IMR-90 (cell line): Measurements from ENCODE around the gene SOST. TPM values are rescaled to one million over a fixed set of nuclear protein-coding genes. Genes with fewer than 3 reads are reported as not detected.

Experiments used
- ATAC-seq: fragments of 200-7000 bp; cut with Tn5 transposase; 2 replicates; pipeline ENCODE4 v1.9.1; 2020; ENCODE audit warnings: low read depth, mild to moderate bottlenecking, moderate library complexity
- BruUV-seq: library from RNA; stranded (reverse); fragments of 400-500 nt; replicated peaks from 2 replicates; lab custom pipeline; 2021; lab: Mats Ljungman, UMichigan
- CTCF ChIA-PET: fragments of 300-600 bp; formaldehyde crosslinking; extraction: SDS; loops from one replicate; lab custom pipeline; 2021; ENCODE audit warnings: antibody characterized with exemption; lab: Yijun Ruan, JAX
- POLR2A ChIA-PET: fragments of 300-600 bp; sonication (Branson Sonifier 250); formaldehyde crosslinking; loops from one replicate; lab custom pipeline; 2022; ENCODE audit warnings: antibody characterized with exemption; ENCODE audit not compliant: unreplicated experiment; lab: Charles Lee
- DNase-seq: peaks from one replicate; pipeline ENCODE4 v3.0.0; 2013
- H2AFZ ChIP-seq: replicated peaks from 2 replicates; pipeline ENCODE3; 2013; ENCODE audit warnings: low read length, mild to moderate bottlenecking; ENCODE audit not compliant: poor library complexity
- H2AK5ac ChIP-seq: 2 replicates; pipeline ENCODE4 v1.6.1; 2013; ENCODE audit warnings: low read depth, low read length, inconsistent platforms
- H2AK9ac ChIP-seq: replicated peaks from 2 replicates; pipeline ENCODE3; 2013; ENCODE audit warnings: mild to moderate bottlenecking, low read depth, low read length, moderate library complexity; ENCODE audit not compliant: poor library complexity
- H2BK120ac ChIP-seq: 2 replicates; pipeline ENCODE4 v1.6.1; 2013; ENCODE audit warnings: low read depth, low read length, inconsistent platforms
- H2BK15ac ChIP-seq: 3 replicates; pipeline ENCODE4 v1.6.1; 2013; ENCODE audit warnings: low read depth, low read length, inconsistent platforms
- H2BK20ac ChIP-seq: 2 replicates; pipeline ENCODE4 v1.6.1; 2013; ENCODE audit warnings: low read depth, mild to moderate bottlenecking, inconsistent platforms, low read length, moderate library complexity
- H2BK5ac ChIP-seq: 2 replicates; pipeline ENCODE4 v1.6.1; 2013; ENCODE audit warnings: mild to moderate bottlenecking, low read depth, low read length, inconsistent platforms; ENCODE audit not compliant: poor library complexity, severe bottlenecking
- H3K14ac ChIP-seq: replicated peaks from 2 replicates; pipeline ENCODE4 v1.6.1; 2013; ENCODE audit warnings: low read depth, low read length, inconsistent platforms
- H3K18ac ChIP-seq: 2 replicates; pipeline ENCODE4 v1.6.1; 2013; ENCODE audit warnings: low read depth, low read length, control low read depth
- H3K23ac ChIP-seq: 2 replicates; pipeline ENCODE4 v1.6.1; 2013; ENCODE audit warnings: low read depth, low read length, inconsistent platforms
- H3K27ac ChIP-seq: 2 replicates; pipeline ENCODE4 v1.5.1; 2013; ENCODE audit warnings: mild to moderate bottlenecking, control low read depth, low read length; ENCODE audit not compliant: insufficient read depth
- H3K27me3 ChIP-seq: 2 replicates; pipeline ENCODE4 v1.6.1; 2013; ENCODE audit warnings: low read length; ENCODE audit not compliant: control insufficient read depth, insufficient read depth
- H3K36me3 ChIP-seq: 2 replicates; pipeline ENCODE4 v1.6.1; 2013; ENCODE audit warnings: low read length, mixed read lengths; ENCODE audit not compliant: control insufficient read depth, insufficient read depth
- H3K4ac ChIP-seq: 2 replicates; pipeline ENCODE4 v1.6.1; 2013; ENCODE audit warnings: low read depth, low read length, inconsistent platforms
- H3K4me1 ChIP-seq: 2 replicates; pipeline ENCODE4 v1.6.1; 2013; ENCODE audit warnings: low read length, mixed read lengths; ENCODE audit not compliant: control insufficient read depth, insufficient read depth
- H3K4me2 ChIP-seq: 2 replicates; pipeline ENCODE4 v1.6.1; 2013; ENCODE audit warnings: low read depth, mild to moderate bottlenecking, control low read depth, low read length, moderate library complexity
- H3K4me3 ChIP-seq: 2 replicates; pipeline ENCODE4 v1.5.1; 2013; ENCODE audit warnings: low read depth, mild to moderate bottlenecking, control low read depth, low read length, moderate library complexity; ENCODE audit not compliant: insufficient read depth
- H3K56ac ChIP-seq: 2 replicates; pipeline ENCODE4 v1.6.1; 2013; ENCODE audit warnings: low read length, inconsistent platforms; ENCODE audit not compliant: insufficient read depth; ENCODE audit errors: extremely low read depth
- H3K79me1 ChIP-seq, 2 experiments: 2 replicates each; pipeline ENCODE4 v1.6.1; 2013; ENCODE audit warnings: low read length in 2 of 2, inconsistent platforms in 1 of 2, low read depth in 1 of 2
- H3K9ac ChIP-seq: 2 replicates; pipeline ENCODE4 v1.6.1; 2013; ENCODE audit warnings: low read depth, low read length, control low read depth
- H3K9me1 ChIP-seq: 2 replicates; pipeline ENCODE4 v1.6.1; 2013; ENCODE audit warnings: low read length, inconsistent platforms; ENCODE audit not compliant: insufficient read depth
- H3K9me3 ChIP-seq: 2 replicates; pipeline ENCODE4 v1.6.1; 2013; ENCODE audit warnings: low read length; ENCODE audit not compliant: control insufficient read depth, insufficient read depth
- H4K20me1 ChIP-seq: 2 replicates; pipeline ENCODE4 v1.6.1; 2013; ENCODE audit warnings: low read length, inconsistent platforms; ENCODE audit not compliant: insufficient read depth
- H4K5ac ChIP-seq: 2 replicates; pipeline ENCODE4 v1.6.1; 2013; ENCODE audit warnings: mild to moderate bottlenecking, low read depth, low read length, control low read depth
- H4K8ac ChIP-seq, 2 experiments: 2 replicates each; pipeline ENCODE4 v1.6.1; 2013; ENCODE audit warnings: low read depth in 2 of 2, low read length in 2 of 2, control low read depth in 1 of 2, inconsistent platforms in 1 of 2
- H4K91ac ChIP-seq: 2 replicates; pipeline ENCODE4 v1.6.1; 2013; ENCODE audit warnings: low read depth, low read length, inconsistent platforms; ENCODE audit not compliant: insufficient read depth
- CEBPB ChIP-seq: IDR thresholded peaks from 2 replicates; pipeline ENCODE4 v1.6.1; 2012; ENCODE audit warnings: low read depth, low read length, improper control_type of control experiment
- FOS ChIP-seq: fragments of 150-350 bp; IDR thresholded peaks from 2 replicates; pipeline ENCODE4 v1.6.1; 2016; ENCODE audit warnings: low read depth, low read length
- MAFK ChIP-seq: IDR thresholded peaks from 2 replicates; pipeline ENCODE4 v1.6.1; 2012; ENCODE audit warnings: low read depth, low read length, improper control_type of control experiment
- WGBS, 2 experiments: methylation state at CpG; one replicate each; pipeline versions ENCODE4 v1.1.5 to v1.1.7; 2013; ENCODE audit warnings: missing lambda C conversion rate in 2 of 2; ENCODE audit not compliant: insufficient read length in 1 of 2; ENCODE audit errors: extremely low coverage in 2 of 2; 5-methylcytosine and 5-hydroxymethylcytosine counted together
- dilution Hi-C: fragments of 300-500 bp; cut with HindIII; formaldehyde crosslinking; loops from one replicate; pipeline ENCODE4 v1.14.3; 2018; ENCODE audit warnings: low sequenced_read_pairs; ENCODE audit not compliant: unreplicated experiment
- in situ Hi-C: fragments of 300-500 bp; cut with MboI; formaldehyde crosslinking; loops from 3 replicates; pipeline ENCODE4 v1.14.3; 2019; ENCODE audit warnings: low sequenced_read_pairs, inconsistent platforms, mixed read lengths
- intact Hi-C: fragments of 100-400 bp; cut with micrococcal nuclease; formaldehyde crosslinking; loops from 2 replicates; pipeline ENCODE4 v1.10.0; 2022
- polyA plus RNA-seq, 3 experiments: library from polyadenylated mRNA; depleted of rRNA; stranded (reverse); fragments of >200 nt; gene quantifications; 2 replicates each; pipeline ENCODE4 v1.2.3, GENCODE V29; 2012; ENCODE audit warnings: low replicate concordance in 1 of 3
- total RNA-seq: library from RNA; depleted of rRNA; stranded (reverse); fragments of >200 nt; gene quantifications from 2 replicates; pipeline ENCODE4 v1.2.3, GENCODE V29; 2012

SOST gene
- total and polyA plus RNA-seq, 2 of the 4 experiments (the other 2 are of a cell fraction): not detected

GRCh38 chr17:43732958-43733357, 25.6 kb downstream of the SOST start:
- WGBS, 2 experiments: 60% methylated on average over 2 of the region's 2 CpGs; no CpG with 5 or more reads in 1 of the 2 experiments
- Histone ChIP-seq H3K27ac (peak overlapping the region; percentile 12; the same call in 1 of the 2 replicates), H3K23ac (peak overlapping the region; percentile 82), H3K9me3 (no peaks in the 10 kb centered on the region), H3K9ac (no peak overlapping the region), H3K9me1 (0 out of 2 replicates have a peak, but pooled peaks cover 5% of the 10 kb centered on the region), H4K91ac (peak overlapping the region; percentile 88), H3K4me1 (peaks cover 15% of the 10 kb centered on the region), H4K20me1 (no peaks in the 10 kb centered on the region), H3K56ac (peak overlapping the region; percentile 2; the same call in 1 of the 2 replicates), H2AK5ac (peak overlapping the region; percentile 84), H3K4me2 (peak overlapping the region; percentile 63; the same call in 1 of the 2 replicates), H2BK20ac (peak overlapping the region; percentile 91), H2BK5ac (peak overlapping the region; percentile 84), H2AFZ (no peak overlapping the region), H3K4me3 (no peak overlapping the region), H3K4ac (peak overlapping the region; percentile 91), H2AK9ac (no peak overlapping the region), H2BK15ac (peak overlapping the region; percentile 90), H3K79me1 (no peaks in the 10 kb centered on the region), H4K5ac (peak overlapping the region; percentile 87; the same call in 1 of the 2 replicates), H4K8ac (peak overlapping the region; percentile 42 to 86), H3K18ac (peak overlapping the region; percentile 97; the same call in 1 of the 2 replicates), H3K36me3 (no peaks in the 10 kb centered on the region), H3K14ac (peak overlapping the region; percentile 83), H3K27me3 (no peaks in the 10 kb centered on the region), H2BK120ac (peak overlapping the region; percentile 89)
- intact Hi-C loops (no loop called here), in situ Hi-C loops (no loop called here), dilution Hi-C loops (no loop called here)
- POLR2A ChIA-PET: no interaction called here
- no peak for TF ChIP-seq MAFK
- peak; percentile 73 for TF ChIP-seq FOS
- TF ChIP-seq CEBPB: peak; percentile 91
- BruUV-seq: no TSS peak
- DNase-seq: peak; percentile 87
- peak; percentile 88 for ATAC-seq
- CTCF ChIA-PET: interaction anchor here (0.5 kb wide), 1 partner anchor 18 kb away, joined by 4 read pairs; no protein-coding TSS in a partner anchor
